HG02870 (cell line): ENCODE results near the gene ZNF592.
A peak's percentile ranks its signal among the peaks of the same experiment; 100 is the strongest.
"Not testable (repeated sequence)": the region's sequence is repeated elsewhere in the genome, so short reads cannot be mapped to it uniquely, and the experiment has no call there.

Experiments used
- ATAC-seq: cut with Tn5 transposase; IDR thresholded peaks from one replicate; pipeline ENCODE4 v1.9.1; 2021; ENCODE audit warnings: mild to moderate bottlenecking, moderate library complexity; ENCODE audit not compliant: unreplicated experiment

Gene ZNF592

GRCh38 chr15:84747416-84748273, 747 bp upstream of the ZNF592 start:
- ATAC-seq = peak; percentile 38

GRCh38 chr15:84749111-84749991, 959 bp downstream of the ZNF592 start:
- peak; percentile 3 for ATAC-seq

DNA sequence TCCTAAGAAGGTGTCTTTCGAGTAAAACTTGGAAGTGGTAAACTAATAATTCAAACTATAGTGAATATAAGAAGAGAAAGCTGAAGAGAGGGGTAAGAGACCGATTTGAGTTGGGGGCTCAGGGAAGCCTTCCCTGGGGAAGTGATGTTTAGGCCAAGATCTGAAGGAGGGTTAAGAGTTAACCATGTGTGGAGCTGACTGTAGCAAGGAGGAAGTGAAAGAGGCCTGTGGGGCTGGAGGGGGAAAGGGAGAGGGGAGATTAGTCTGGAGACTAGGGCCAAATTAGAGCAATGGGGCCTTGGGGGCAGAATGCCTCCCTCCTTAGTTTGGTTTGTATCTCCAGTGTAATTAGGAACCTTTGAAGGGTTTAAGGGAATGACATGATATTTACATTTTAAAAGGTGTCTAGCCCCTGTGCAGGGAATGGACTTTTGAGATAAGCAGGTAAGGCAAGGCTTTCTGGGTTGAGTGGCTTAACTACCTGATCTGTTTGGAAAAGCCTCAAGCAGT, 2.2 kb downstream of the ZNF592 start:
- peak; percentile 30 for ATAC-seq

- not testable (repeated sequence) for ATAC-seq
These were observed 3.3 kb downstream of the ZNF592 start for GRCh38 chr15:84751721-84752120.

DNA sequence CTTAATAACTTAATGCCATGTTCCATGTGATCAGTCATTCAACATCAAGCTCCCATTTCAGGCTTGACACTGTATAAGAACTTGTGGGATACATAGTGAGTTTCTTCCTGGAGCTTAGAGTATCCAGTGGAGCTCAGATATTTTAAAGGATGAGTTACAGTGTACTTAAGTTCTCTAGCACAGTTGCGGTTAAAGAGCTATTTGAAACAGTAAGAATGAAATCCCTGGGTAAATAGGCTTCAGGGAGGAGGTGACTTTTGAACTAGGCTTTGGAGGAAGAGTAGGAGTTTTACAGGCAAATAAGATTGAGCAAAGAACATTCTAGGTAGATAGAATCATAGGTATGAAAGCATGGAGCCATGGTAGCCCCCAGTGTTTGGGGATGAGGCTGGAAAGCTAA, 3.8 kb downstream of the ZNF592 start:
- ATAC-seq = no peak

DNA sequence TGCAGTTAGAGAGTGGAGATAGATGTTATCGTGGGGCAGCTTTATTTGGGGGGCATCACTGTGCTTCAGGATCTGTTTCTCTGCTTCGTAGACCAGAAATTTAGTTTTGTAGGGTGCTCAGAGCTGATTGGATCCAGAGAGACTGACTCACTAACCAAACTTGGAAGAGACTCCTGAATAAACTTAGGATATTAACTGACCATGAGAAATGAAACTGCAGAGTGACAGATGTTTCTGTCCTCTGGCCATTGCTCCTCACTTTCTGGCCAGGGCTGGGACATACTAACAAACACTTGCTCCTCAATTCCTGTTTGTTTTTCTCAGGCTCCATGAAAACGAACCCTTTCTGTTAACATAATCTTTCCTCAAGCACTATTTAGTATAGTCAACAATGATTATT, 4.3 kb downstream of the ZNF592 start:
- ATAC-seq = no peak

DNA sequence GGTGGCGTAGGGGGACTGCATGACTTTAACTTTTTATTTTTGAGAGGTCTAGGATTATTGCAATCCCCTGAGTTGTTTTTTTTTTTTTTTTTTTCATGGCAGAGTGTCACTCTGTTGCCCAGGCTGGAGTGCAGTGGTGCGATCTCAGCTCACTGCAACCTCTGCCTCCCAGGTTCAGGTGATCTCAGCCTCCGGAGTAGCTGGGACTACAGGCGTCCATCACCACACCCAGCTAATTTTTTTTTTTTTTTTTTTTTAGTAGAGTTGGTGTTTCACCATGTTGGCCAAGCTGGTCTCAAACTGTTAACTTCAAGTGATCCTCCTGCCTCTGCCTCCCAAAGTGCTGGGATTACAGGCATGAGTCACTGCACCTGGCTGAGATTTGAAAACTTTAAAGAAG, 6.5 kb downstream of the ZNF592 start:
- ATAC-seq = not testable (repeated sequence)

- ATAC-seq = no peak
These were observed 7.5 kb downstream of the ZNF592 start for GRCh38 chr15:84755736-84756527.

DNA sequence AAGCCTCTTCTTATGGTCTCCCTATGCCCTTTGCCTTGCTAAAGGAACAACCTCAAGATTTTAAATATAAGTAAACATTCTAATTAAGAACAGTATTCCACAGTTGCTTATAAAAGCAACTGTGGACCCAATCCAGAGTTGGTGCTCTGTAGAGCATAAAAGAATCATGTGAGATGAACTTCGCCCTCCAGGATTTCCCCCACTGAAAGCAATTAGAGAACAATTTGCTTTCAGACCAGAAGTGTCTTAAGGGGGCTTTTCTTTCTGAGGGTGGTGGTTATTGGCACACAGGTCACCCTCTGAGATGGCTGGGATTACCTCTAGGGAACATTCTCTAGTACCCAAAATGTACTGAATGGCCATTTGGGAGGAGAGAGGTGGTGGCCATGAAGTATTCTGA, 10.6 kb downstream of the ZNF592 start:
- no peak for ATAC-seq

DNA sequence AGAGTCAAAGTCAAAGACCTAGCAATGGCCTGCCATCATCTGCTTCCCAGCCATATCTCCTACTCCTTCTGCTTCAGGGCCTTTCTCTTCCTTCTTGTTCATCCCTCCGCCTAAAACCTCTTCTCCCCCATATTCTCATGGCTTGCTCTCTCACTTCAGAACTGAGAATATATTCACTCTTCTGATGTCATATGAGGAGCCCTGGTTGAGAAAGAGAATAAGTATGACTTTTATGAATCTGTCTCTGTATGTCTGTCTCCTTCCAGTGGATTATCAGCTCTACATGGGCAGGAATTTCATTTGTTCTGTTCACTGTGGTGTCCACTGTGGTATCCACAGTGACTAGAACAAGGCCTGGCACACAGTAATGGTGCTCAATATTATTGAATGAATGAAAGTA, 11.8 kb downstream of the ZNF592 start:
- ATAC-seq = no peak

GRCh38 chr15:84761607-84762131, 13.3 kb downstream of the ZNF592 start:
- ATAC-seq = no peak

- no peak for ATAC-seq
These were observed 14.6 kb downstream of the ZNF592 start for GRCh38 chr15:84762840-84763572.

DNA sequence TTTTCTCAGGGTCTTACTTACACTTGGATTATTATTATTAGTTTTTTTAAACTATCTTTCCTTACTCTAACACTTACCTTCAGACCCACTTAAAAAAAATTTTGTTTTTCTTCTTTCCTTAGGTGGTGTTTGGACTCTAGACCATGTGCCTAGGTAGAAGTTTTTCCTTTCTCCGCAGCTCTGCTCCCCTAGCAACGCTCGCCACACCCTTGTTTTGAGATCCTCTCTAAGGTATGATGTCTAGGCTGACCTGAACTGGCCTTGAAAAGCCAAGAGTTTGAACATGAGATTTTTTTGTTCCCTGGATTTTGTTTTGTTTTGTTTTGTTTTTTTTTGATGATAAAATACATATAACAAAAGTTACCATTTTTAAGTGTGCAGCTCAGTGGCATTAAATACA, 16.2 kb downstream of the ZNF592 start:
- ATAC-seq = no peak

DNA sequence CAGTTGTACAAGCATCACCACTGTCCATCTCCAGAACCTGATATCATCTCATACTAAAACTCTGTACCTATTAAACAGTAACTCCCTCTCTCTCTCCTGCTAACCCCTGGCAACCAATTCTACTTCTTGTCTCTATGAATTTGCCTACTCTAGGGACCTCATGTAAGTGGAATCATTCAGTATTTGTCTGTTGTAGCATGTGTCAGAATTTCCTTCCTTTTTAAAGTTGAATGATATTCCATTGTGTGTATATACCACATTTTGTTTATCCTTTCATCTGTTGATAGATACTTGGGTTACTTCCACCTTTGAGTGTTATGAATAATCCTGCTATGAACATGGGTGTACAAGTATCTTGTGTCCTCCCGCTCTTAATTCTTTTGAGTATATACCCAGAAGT, 16.6 kb downstream of the ZNF592 start:
- ATAC-seq = no peak

DNA sequence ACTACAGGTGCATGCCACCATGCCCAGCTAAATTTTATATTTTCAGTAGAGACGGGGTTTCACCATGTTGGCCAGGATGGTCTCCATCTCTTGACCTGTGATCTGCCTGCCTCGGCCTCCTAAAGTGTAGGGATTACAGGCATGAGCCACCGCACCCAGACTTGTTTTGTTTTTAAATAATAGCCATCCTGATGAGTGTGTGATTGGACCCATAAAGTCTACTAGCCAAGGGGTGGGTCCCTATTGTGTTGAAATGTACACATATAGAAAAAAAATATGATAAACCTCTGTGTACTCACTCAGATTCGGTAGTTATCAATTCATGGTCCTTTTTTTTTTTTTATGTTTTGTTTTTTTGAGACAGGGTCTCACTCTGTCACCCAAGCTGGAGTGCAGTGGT, 17.3 kb downstream of the ZNF592 start:
- ATAC-seq = no peak

DNA sequence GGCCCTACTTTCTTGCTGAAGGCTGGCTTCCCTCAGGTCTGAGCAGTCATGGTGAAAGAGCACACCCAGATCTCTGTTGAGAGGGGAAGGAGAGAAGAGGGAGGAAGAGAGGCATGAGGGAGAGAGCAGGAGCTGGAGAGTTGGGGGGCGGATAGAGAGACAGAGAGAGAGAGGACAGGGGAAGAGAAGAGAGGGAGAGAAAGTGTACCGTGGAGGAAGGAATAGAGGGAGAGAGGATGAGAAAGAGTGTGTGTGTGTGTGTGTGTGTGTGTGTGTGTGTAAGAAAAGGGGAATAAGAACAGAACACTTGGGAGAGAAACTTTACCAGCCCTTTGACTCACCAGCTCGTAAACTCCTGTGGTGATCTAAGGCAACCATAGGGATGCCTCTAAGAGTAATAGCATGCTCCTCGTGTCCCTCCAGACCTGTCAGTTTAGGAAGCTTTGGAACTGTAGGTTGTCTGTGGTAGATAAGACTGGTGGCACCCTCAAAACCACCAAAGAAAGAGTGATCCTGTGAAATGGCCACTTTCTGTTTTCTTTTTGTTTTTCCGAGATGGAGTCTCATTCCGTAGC, 18.2 kb downstream of the ZNF592 start:
- ATAC-seq = no peak

GRCh38 chr15:84772031-84772430, 23.6 kb downstream of the ZNF592 start:
- no peak for ATAC-seq

DNA sequence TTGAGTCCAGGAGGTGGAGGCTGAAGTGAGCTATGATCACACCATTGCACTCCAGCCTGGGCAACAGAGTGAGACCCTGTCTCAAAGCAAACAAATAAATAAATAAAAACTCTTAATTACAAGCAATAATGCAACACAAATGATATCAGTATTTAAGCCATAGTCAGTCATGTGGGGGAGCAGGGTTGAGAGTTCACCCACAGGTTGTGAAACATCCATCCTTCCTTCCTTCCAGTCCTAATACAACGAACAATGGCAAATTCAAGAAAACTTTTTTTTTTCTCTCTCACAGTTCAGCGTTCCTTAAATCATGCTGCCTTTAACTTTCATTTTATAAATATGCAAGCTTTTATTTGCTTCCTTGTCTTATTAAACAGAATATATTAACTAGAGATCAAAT, 24.1 kb downstream of the ZNF592 start:
- no peak for ATAC-seq

- ATAC-seq = peak; percentile 53
These were observed 25.3 kb downstream of the ZNF592 start for GRCh38 chr15:84773716-84774115.
